H1 (cell line): ENCODE results near the gene EYA2. TPM values are rescaled to one million over a fixed set of nuclear protein-coding genes. Genes with fewer than 3 reads are reported as not detected.

Experiments
- CTCF ChIA-PET: fragments of 300-600 bp; sonication (Branson Sonifier 250); formaldehyde crosslinking; loops from one replicate; lab custom pipeline; 2021; ENCODE audit not compliant: partially characterized antibody; lab: Charles Lee
- POLR2A ChIA-PET: fragments of 300-600 bp; sonication (Branson Sonifier 250); formaldehyde crosslinking; loops from one replicate; lab custom pipeline; 2021; ENCODE audit warnings: inconsistent platforms; ENCODE audit not compliant: partially characterized antibody; lab: Charles Lee
- DNase-seq, 2 experiments: peaks; one replicate each; pipeline versions ENCODE4 v3.0.0 to v3.0.0-alpha.2; 2010 to 2022; ENCODE audit warnings: low spot score in 2 of 2, low read depth in 1 of 2, mixed read lengths in 1 of 2
- FAIRE-seq: peaks from 2 replicates; lab custom pipeline; 2011; peaks lifted over from hg19 to GRCh38; lab: Jason Lieb, UNC
- H2AFZ ChIP-seq: 2 replicates; pipeline ENCODE4 v1.8.1; 2012; ENCODE audit warnings: low read length, inconsistent platforms
- H2AK5ac ChIP-seq: 2 replicates; pipeline ENCODE4 v1.6.1; 2013; ENCODE audit warnings: low read depth, low read length
- H2BK120ac ChIP-seq: replicated peaks from 2 replicates; pipeline ENCODE3; 2013; ENCODE audit warnings: low read depth, low read length, inconsistent platforms
- H2BK12ac ChIP-seq: 2 replicates; pipeline ENCODE4 v1.6.1; 2013; ENCODE audit warnings: low read depth, low read length
- H2BK15ac ChIP-seq: 2 replicates; pipeline ENCODE4 v1.6.1; 2013; ENCODE audit warnings: low read length
- H2BK20ac ChIP-seq: 2 replicates; pipeline ENCODE4 v1.6.1; 2013; ENCODE audit warnings: low read length
- H2BK5ac ChIP-seq: 2 replicates; pipeline ENCODE4 v1.6.1; 2013; ENCODE audit warnings: low read depth, low read length
- H3K14ac ChIP-seq: 2 replicates; pipeline ENCODE4 v1.6.1; 2013; ENCODE audit warnings: inconsistent platforms; ENCODE audit not compliant: insufficient read length
- H3K18ac ChIP-seq: 2 replicates; pipeline ENCODE4 v1.6.1; 2013; ENCODE audit warnings: low read length; ENCODE audit errors: extremely low read depth
- H3K23ac ChIP-seq: 2 replicates; pipeline ENCODE4 v1.6.1; 2013; ENCODE audit warnings: inconsistent platforms; ENCODE audit not compliant: insufficient read length
- H3K23me2 ChIP-seq: 2 replicates; pipeline ENCODE4 v1.6.1; 2013; ENCODE audit warnings: low read depth, low read length
- H3K27ac ChIP-seq: 2 replicates; pipeline ENCODE4 v1.6.1; 2011; ENCODE audit warnings: low read depth, low read length, inconsistent platforms
- H3K27me3 ChIP-seq, 4 experiments: replicated peaks in 1 of 4; 1 replicate in 1 of 4; 2 replicates in 3 of 4; pipeline versions ENCODE4 v1.6.1 to v1.8.1; 2011 to 2013; ENCODE audit warnings: low read length in 3 of 4, mild to moderate bottlenecking in 3 of 4, inconsistent platforms in 2 of 4, mixed read lengths in 2 of 4, moderate library complexity in 1 of 4; ENCODE audit not compliant: control insufficient read depth in 3 of 4, insufficient read depth in 3 of 4; ENCODE audit errors: extremely low read depth in 1 of 4
- H3K36me3 ChIP-seq, 4 experiments: 2 replicates each; pipeline versions ENCODE4 v1.6.1 to v1.8.1; 2011 to 2013; ENCODE audit warnings: mild to moderate bottlenecking in 4 of 4, low read length in 3 of 4, moderate library complexity in 2 of 4, control low read depth in 1 of 4, inconsistent platforms in 1 of 4; ENCODE audit not compliant: insufficient read depth in 4 of 4, control insufficient read depth in 2 of 4
- H3K4ac ChIP-seq: replicated peaks from 2 replicates; pipeline ENCODE3; 2013; ENCODE audit warnings: low read length, low read depth, mixed read lengths, inconsistent platforms; ENCODE audit not compliant: insufficient read length
- H3K4me1 ChIP-seq, 4 experiments: replicated peaks in 1 of 4; 1 replicate in 1 of 4; 2 replicates in 3 of 4; pipeline versions ENCODE4 v1.6.1 to v1.8.1; 2011 to 2013; ENCODE audit warnings: low read length in 3 of 4, inconsistent platforms in 2 of 4, mixed read lengths in 1 of 4; ENCODE audit not compliant: insufficient read depth in 4 of 4, control insufficient read depth in 3 of 4
- H3K4me2 ChIP-seq, 2 experiments: 2 replicates each; pipeline versions ENCODE4 v1.6.1 to v1.8.1; 2011 to 2013; ENCODE audit warnings: low read depth in 2 of 2, low read length in 2 of 2, control low read depth in 1 of 2, inconsistent platforms in 1 of 2, mild to moderate bottlenecking in 1 of 2; ENCODE audit not compliant: insufficient read depth in 1 of 2
- H3K4me3 ChIP-seq, 4 experiments: fragments of 200-600, 300-600 bp in 1 of 4; sonication (generic), shearing (Covaris generic), sonication (Bioruptor Twin) in 1 of 4; 2 replicates each; pipeline versions ENCODE4 v1.5.1 to v1.8.1; 2011 to 2016; ENCODE audit warnings: low read length in 4 of 4, low read depth in 3 of 4, control low read depth in 2 of 4, inconsistent platforms in 2 of 4, mild to moderate bottlenecking in 2 of 4, mixed read lengths in 1 of 4, moderate library complexity in 1 of 4; ENCODE audit not compliant: insufficient read depth in 2 of 4; ENCODE audit errors: extremely low read depth in 1 of 4
- H3K56ac ChIP-seq: replicated peaks from 2 replicates; pipeline ENCODE3; 2013; ENCODE audit warnings: low read depth, mild to moderate bottlenecking, mixed read lengths, low read length, inconsistent platforms; ENCODE audit not compliant: insufficient read length
- H3K79me1 ChIP-seq: 2 replicates; pipeline ENCODE4 v1.6.1; 2013; ENCODE audit warnings: low read depth, low read length, control low read depth
- H3K79me2 ChIP-seq, 2 experiments: 2 replicates each; pipeline versions ENCODE4 v1.6.1 to v1.8.1; 2012 to 2013; ENCODE audit warnings: low read length in 2 of 2, mild to moderate bottlenecking in 2 of 2, inconsistent platforms in 1 of 2; ENCODE audit not compliant: insufficient read depth in 2 of 2, control insufficient read depth in 1 of 2
- H3K9ac ChIP-seq, 4 experiments: replicated peaks in 1 of 4; 1 replicate in 1 of 4; 2 replicates in 3 of 4; pipeline versions ENCODE4 v1.6.1 to v1.8.1; 2011 to 2013; ENCODE audit warnings: low read depth in 3 of 4, low read length in 3 of 4, control low read depth in 2 of 4, mild to moderate bottlenecking in 2 of 4, moderate library complexity in 2 of 4, inconsistent platforms in 1 of 4; ENCODE audit errors: extremely low read depth in 1 of 4
- H3K9me3 ChIP-seq, 2 experiments: 2 replicates each; pipeline versions ENCODE4 v1.6.1 to v1.8.1; 2012 to 2013; ENCODE audit warnings: mild to moderate bottlenecking in 2 of 2, moderate library complexity in 2 of 2, control low read depth in 1 of 2, inconsistent platforms in 1 of 2, low read depth in 1 of 2, low read length in 1 of 2, mixed read lengths in 1 of 2; ENCODE audit not compliant: insufficient read depth in 2 of 2
- H4K20me1 ChIP-seq, 2 experiments: replicated peaks in 1 of 2; 2 replicates each; pipeline versions ENCODE3 to v1.8.1; 2011 to 2013; ENCODE audit warnings: inconsistent platforms in 2 of 2, low read length in 2 of 2, mild to moderate bottlenecking in 1 of 2; ENCODE audit not compliant: insufficient read depth in 2 of 2, control insufficient read depth in 1 of 2
- H4K5ac ChIP-seq: 2 replicates; pipeline ENCODE4 v1.6.1; 2013; ENCODE audit warnings: low read length, low read depth, mixed read lengths, inconsistent platforms; ENCODE audit not compliant: insufficient read length
- H4K8ac ChIP-seq: 2 replicates; pipeline ENCODE4 v1.8.0; 2013; ENCODE audit warnings: mild to moderate bottlenecking, moderate library complexity, low read length, inconsistent platforms; ENCODE audit not compliant: insufficient read depth; ENCODE audit errors: extremely low read depth
- H4K91ac ChIP-seq: replicated peaks from 2 replicates; pipeline ENCODE3; 2013; ENCODE audit warnings: low read length, mixed read lengths, inconsistent platforms; ENCODE audit not compliant: insufficient read length
- BRCA1 ChIP-seq: IDR thresholded peaks from 2 replicates; pipeline ENCODE4 v1.6.1; 2012; ENCODE audit warnings: low read depth, low read length, improper control_type of control experiment
- CTCF ChIP-seq, 3 experiments: IDR thresholded peaks; 1 replicate in 2 of 3; 2 replicates in 1 of 3; pipeline versions ENCODE4 v1.5.1 to v1.6.1; 2011; ENCODE audit warnings: low read length in 3 of 3, mild to moderate bottlenecking in 3 of 3, inconsistent platforms in 2 of 3, low read depth in 1 of 3, moderate library complexity in 1 of 3; ENCODE audit not compliant: insufficient read depth in 1 of 3; ENCODE audit errors: control extremely low read depth in 1 of 3
- GTF2F1 ChIP-seq: IDR thresholded peaks from 2 replicates; pipeline ENCODE4 v1.6.1; 2012; ENCODE audit warnings: low read depth, low read length, improper control_type of control experiment, borderline replicate concordance
- KDM1A ChIP-seq: fragments of 200-600, 300-600 bp; sonication (generic); IDR thresholded peaks from 2 replicates; pipeline ENCODE4 v1.7.1; 2016; ENCODE audit warnings: mild to moderate bottlenecking, low read length, borderline replicate concordance
- NRF1 ChIP-seq: IDR thresholded peaks from 2 replicates; pipeline ENCODE4 v1.6.1; 2011; ENCODE audit warnings: mild to moderate bottlenecking, low read depth, low read length, improper control_type of control experiment
- POLR2AphosphoS5 ChIP-seq: IDR thresholded peaks from 2 replicates; pipeline ENCODE4 v1.6.1; 2011; ENCODE audit warnings: low read depth, low read length
- RAD21 ChIP-seq, 2 experiments: IDR thresholded peaks in 1 of 2; conservative IDR thresholded peaks in 1 of 2; 2 replicates each; pipeline ENCODE4 v1.6.1; 2011; ENCODE audit warnings: low read depth in 2 of 2, low read length in 2 of 2, improper control_type of control experiment in 1 of 2, inconsistent platforms in 1 of 2, mild to moderate bottlenecking in 1 of 2, moderate library complexity in 1 of 2
- RXRA ChIP-seq: IDR thresholded peaks from 2 replicates; pipeline ENCODE4 v1.6.1; 2011; ENCODE audit warnings: low read depth, mild to moderate bottlenecking, low read length, moderate library complexity; ENCODE audit not compliant: insufficient read depth
- SIRT6 ChIP-seq: IDR thresholded peaks from one replicate; pipeline ENCODE4 v1.7.1; 2012; ENCODE audit warnings: low read length, inconsistent platforms
- SP4 ChIP-seq: IDR thresholded peaks from 2 replicates; pipeline ENCODE4 v1.6.1; 2012; ENCODE audit warnings: low read length, inconsistent platforms
- TCF12 ChIP-seq: IDR thresholded peaks from 2 replicates; pipeline ENCODE4 v1.6.1; 2011; ENCODE audit warnings: low read depth, mild to moderate bottlenecking, low read length
- ZNF274 ChIP-seq: IDR thresholded peaks from 2 replicates; pipeline ENCODE4 v1.7.0; 2012; ENCODE audit warnings: low read length, borderline replicate concordance; ENCODE audit errors: extremely low read depth
- WGBS, 2 experiments: shearing (Covaris generic) in 1 of 2; methylation state at CpG; one replicate each; pipeline versions ENCODE4 v1.1.6 to v1.1.7; 2013 to 2015; ENCODE audit warnings: low lambda C conversion rate in 2 of 2, mixed read lengths in 2 of 2, inconsistent platforms in 1 of 2, low coverage in 1 of 2, missing lambda C conversion rate in 1 of 2; ENCODE audit not compliant: insufficient replicate concordance in 2 of 2, insufficient coverage in 1 of 2, insufficient read length in 1 of 2; ENCODE audit errors: extremely low coverage in 1 of 2, missing lambda C conversion rate in 1 of 2; 5-methylcytosine and 5-hydroxymethylcytosine counted together
- polyA plus RNA-seq, 7 experiments: library from polyadenylated mRNA; depleted of rRNA in 3 of 7; stranded (reverse) in 5 of 7; unstranded in 2 of 7; fragments of >200 nt in 5 of 7; fragments of 200-250 nt in 2 of 7; gene quantifications; 1 replicate in 5 of 7; 2 replicates in 1 of 7; 4 replicates in 1 of 7; pipeline versions ENCODE4 v1.2.1 to v1.2.3, GENCODE V29; 2011 to 2013; ENCODE audit warnings: missing spikeins in 2 of 7, mixed read lengths in 2 of 7
- total RNA-seq: library from RNA; stranded (reverse); fragmentation: NEBNext Ultra II Directional; extraction: Animal tissue kit (Norgen Biotek cat#: 25700); gene quantifications from 2 replicates; pipeline ENCODE4 v1.2.1, GENCODE V29; 2021

EYA2 gene
- total and polyA plus RNA-seq, 2 of the 8 experiments (the other 6 are each of a cell fraction or from before 2014, with no cell fraction given): 1.6 to 1.7 TPM

DNA sequence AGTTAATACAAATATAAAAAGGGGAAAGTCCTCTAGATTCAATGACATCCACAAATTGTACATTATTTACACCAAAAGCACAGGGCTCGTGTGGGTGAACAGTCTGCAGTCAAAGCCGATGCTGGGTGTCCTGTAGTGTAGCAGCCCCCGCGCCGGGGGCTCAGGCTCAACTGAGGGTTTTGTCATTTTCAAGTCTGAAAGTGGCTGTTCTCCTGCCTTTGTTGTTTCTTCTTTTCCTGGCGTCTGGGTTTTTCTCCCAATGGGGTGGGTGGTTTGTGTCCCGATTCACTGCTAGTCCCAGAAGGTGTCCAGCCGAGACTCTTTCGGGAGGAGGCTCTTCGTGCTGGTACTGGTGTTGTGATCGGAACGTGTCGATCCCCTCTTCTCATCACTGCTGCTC lies 315.8 kb downstream of the EYA2 start:
- no peak overlapping the region for H3K27ac ChIP-seq
- FAIRE-seq (no peak), DNase-seq (no peak)
- H3K9me3 ChIP-seq: no peaks in the 10 kb centered on the region
- H2AFZ ChIP-seq: no peak overlapping the region
- H3K36me3 ChIP-seq: peaks cover 12 to 72% (median 52%) of the 10 kb centered on the region in 4 experiments; a peak in 7 of 8 replicates
- no peak overlapping the region for H2BK5ac ChIP-seq
- no peak overlapping the region for H4K91ac ChIP-seq
- H4K8ac ChIP-seq: no peak overlapping the region; the same call in 1 of the 2 replicates
- POLR2A ChIA-PET: no interaction called here
- WGBS, 2 experiments: 95% methylated on average over 13 of the region's 13 CpGs; no CpG with 5 or more reads in 1 of the 2 experiments
- no peak overlapping the region for H3K23ac ChIP-seq
- no peak overlapping the region for H2BK15ac ChIP-seq
- no peak overlapping the region for H2AK5ac ChIP-seq
- H3K79me1 ChIP-seq: peaks cover 4% of the 10 kb centered on the region; the same call in 1 of the 2 replicates
- no peak overlapping the region for H3K14ac ChIP-seq
- no peak overlapping the region for H2BK20ac ChIP-seq
- H2BK120ac ChIP-seq: no peak overlapping the region
- H3K27me3 ChIP-seq: no peaks in the 10 kb centered on the region
- peaks cover 3 to 13% of the 10 kb centered on the region in 2 experiments; a peak in 2 of 4 replicates for H3K79me2 ChIP-seq
- no peak overlapping the region for H3K18ac ChIP-seq
- no peak overlapping the region for H3K56ac ChIP-seq
- no peak overlapping the region for H3K4me2 ChIP-seq
- H3K4me3 ChIP-seq: no peak overlapping the region
- H4K20me1 ChIP-seq: peaks cover 6 to 8% of the 10 kb centered on the region in 2 experiments
- CTCF ChIA-PET: no interaction called here
- no peak overlapping the region for H3K4ac ChIP-seq
- no peaks in the 10 kb centered on the region for H3K23me2 ChIP-seq
- H4K5ac ChIP-seq: no peak overlapping the region
- no peak overlapping the region for H2BK12ac ChIP-seq
- peaks cover 0 to 16% (median 6%) of the 10 kb centered on the region in 4 experiments; a peak in 6 of 7 replicates for H3K4me1 ChIP-seq
- no peak overlapping the region; a peak in 1 of 7 replicates for H3K9ac ChIP-seq
- TF ChIP-seq TCF12 (no peak), ZNF274 (no peak), POLR2AphosphoS5 (no peak), NRF1 (no peak), GTF2F1 (no peak), SP4 (no peak), RAD21 (IDR thresholded peaks at IDR 0.05 in 1 of 2, conservative IDR thresholded peaks at IDR 0.05 in 1 of 2; ENCODE audit: low read depth in 2 of 2, low read length in 2 of 2) (no peak), RXRA (no peak), SIRT6 (no peak), CTCF (IDR thresholded peaks at IDR 0.05; ENCODE audit: control extremely low read depth in 1 of 3, insufficient read depth in 1 of 3, low read depth in 1 of 3, low read length in 3 of 3) (no peak), BRCA1 (no peak), KDM1A (no peak)
